IPS-20b (cell line): ENCODE measurements around the gene HIP1.

ENCODE experiments used
- H3K27ac ChIP-seq: one replicate; pipeline ENCODE4 v1.5.1; 2013; ENCODE audit warnings: low read length
- H3K27me3 ChIP-seq: 2 replicates; pipeline ENCODE4 v1.6.1; 2013; ENCODE audit warnings: mild to moderate bottlenecking, low read length, inconsistent platforms; ENCODE audit not compliant: insufficient read depth
- H3K36me3 ChIP-seq: 2 replicates; pipeline ENCODE4 v1.6.1; 2013; ENCODE audit warnings: low read depth, mild to moderate bottlenecking, inconsistent platforms, low read length, moderate library complexity; ENCODE audit not compliant: insufficient read depth
- H3K4me1 ChIP-seq: 2 replicates; pipeline ENCODE4 v1.6.1; 2013; ENCODE audit warnings: mild to moderate bottlenecking, control low read depth, inconsistent platforms, low read length, moderate library complexity; ENCODE audit not compliant: insufficient read depth
- H3K4me3 ChIP-seq: 2 replicates; pipeline ENCODE4 v1.5.1; 2013; ENCODE audit warnings: mild to moderate bottlenecking, low read length, inconsistent platforms
- H3K9ac ChIP-seq: 2 replicates; pipeline ENCODE4 v1.6.1; 2013; ENCODE audit warnings: low read depth, mild to moderate bottlenecking, inconsistent platforms, low read length, moderate library complexity
- H3K9me3 ChIP-seq: 2 replicates; pipeline ENCODE4 v1.6.1; 2013; ENCODE audit warnings: mild to moderate bottlenecking, low read depth, low read length, inconsistent platforms; ENCODE audit not compliant: insufficient read depth

Gene HIP1

GRCh38 chr7:75655536-75655935 lies 83.2 kb downstream of the HIP1 start:
- no peak overlapping the region for H3K4me3 ChIP-seq
- no peak overlapping the region for H3K9ac ChIP-seq
- no peaks in the 10 kb centered on the region for H3K9me3 ChIP-seq
- no peaks in the 10 kb centered on the region for H3K4me1 ChIP-seq
- H3K36me3 ChIP-seq: no peaks in the 10 kb centered on the region
- H3K27me3 ChIP-seq: no peaks in the 10 kb centered on the region
- no peak overlapping the region for H3K27ac ChIP-seq

- Histone ChIP-seq H3K9ac (no peak overlapping the region), H3K27ac (no peak overlapping the region), H3K27me3 (no peaks in the 10 kb centered on the region), H3K4me1 (peaks cover 1% of the 10 kb centered on the region; the same call in 1 of the 2 replicates), H3K36me3 (no peaks in the 10 kb centered on the region), H3K4me3 (no peak overlapping the region), H3K9me3 (no peaks in the 10 kb centered on the region)
Measured at GRCh38 chr7:75654855-75655254, 83.9 kb downstream of the HIP1 start.

GRCh38 chr7:75653651-75654050 lies 85.1 kb downstream of the HIP1 start:
- H3K9me3 ChIP-seq: no peaks in the 10 kb centered on the region
- H3K4me3 ChIP-seq: no peak overlapping the region
- H3K36me3 ChIP-seq: no peaks in the 10 kb centered on the region
- peaks cover 4% of the 10 kb centered on the region; the same call in 1 of the 2 replicates for H3K4me1 ChIP-seq
- H3K27ac ChIP-seq: no peak overlapping the region
- no peaks in the 10 kb centered on the region for H3K27me3 ChIP-seq
- no peak overlapping the region for H3K9ac ChIP-seq

GRCh38 chr7:75652788-75653187 lies 86.0 kb downstream of the HIP1 start:
- H3K36me3 ChIP-seq: no peaks in the 10 kb centered on the region
- H3K4me3 ChIP-seq: no peak overlapping the region
- H3K27me3 ChIP-seq: no peaks in the 10 kb centered on the region
- H3K9ac ChIP-seq: no peak overlapping the region
- peaks cover 4% of the 10 kb centered on the region; the same call in 1 of the 2 replicates for H3K4me1 ChIP-seq
- H3K27ac ChIP-seq: no peak overlapping the region
- H3K9me3 ChIP-seq: no peaks in the 10 kb centered on the region

- Histone ChIP-seq H3K36me3 (no peaks in the 10 kb centered on the region), H3K9ac (no peak overlapping the region), H3K27ac (no peak overlapping the region), H3K4me1 (peaks cover 4% of the 10 kb centered on the region; the same call in 1 of the 2 replicates), H3K4me3 (no peak overlapping the region), H3K9me3 (no peaks in the 10 kb centered on the region), H3K27me3 (no peaks in the 10 kb centered on the region)
Measured at GRCh38 chr7:75650681-75651080, 88.1 kb downstream of the HIP1 start.

- no peaks in the 10 kb centered on the region for H3K9me3 ChIP-seq
- no peaks in the 10 kb centered on the region for H3K27me3 ChIP-seq
- no peak overlapping the region for H3K4me3 ChIP-seq
- H3K27ac ChIP-seq: no peak overlapping the region
- no peak overlapping the region for H3K9ac ChIP-seq
- H3K4me1 ChIP-seq: peaks cover 4% of the 10 kb centered on the region; the same call in 1 of the 2 replicates
- no peaks in the 10 kb centered on the region for H3K36me3 ChIP-seq
Measured at GRCh38 chr7:75650062-75650461, 88.7 kb downstream of the HIP1 start.

GRCh38 chr7:75649462-75649861 lies 89.3 kb downstream of the HIP1 start:
- Histone ChIP-seq H3K9ac (no peak overlapping the region), H3K36me3 (no peaks in the 10 kb centered on the region), H3K9me3 (no peaks in the 10 kb centered on the region), H3K27ac (no peak overlapping the region), H3K27me3 (no peaks in the 10 kb centered on the region), H3K4me3 (no peak overlapping the region), H3K4me1 (peaks cover 7% of the 10 kb centered on the region; the same call in 1 of the 2 replicates)

GRCh38 chr7:75647709-75648438 lies 90.9 kb downstream of the HIP1 start:
- H3K4me3 ChIP-seq: no peak overlapping the region
- H3K36me3 ChIP-seq: no peaks in the 10 kb centered on the region
- no peak overlapping the region for H3K9ac ChIP-seq
- peaks cover 7% of the 10 kb centered on the region; the same call in 1 of the 2 replicates for H3K4me1 ChIP-seq
- H3K27me3 ChIP-seq: no peaks in the 10 kb centered on the region
- H3K9me3 ChIP-seq: no peaks in the 10 kb centered on the region
- H3K27ac ChIP-seq: no peak overlapping the region

- no peaks in the 10 kb centered on the region for H3K9me3 ChIP-seq
Measured at GRCh38 chr7:75646571-75647102, 92.1 kb downstream of the HIP1 start.

GRCh38 chr7:75645570-75645969 lies 93.2 kb downstream of the HIP1 start:
- H3K9ac ChIP-seq: no peak overlapping the region
- no peak overlapping the region for H3K4me3 ChIP-seq
- H3K4me1 ChIP-seq: peaks cover 7% of the 10 kb centered on the region; the same call in 1 of the 2 replicates
- no peaks in the 10 kb centered on the region for H3K9me3 ChIP-seq
- no peak overlapping the region for H3K27ac ChIP-seq
- H3K36me3 ChIP-seq: no peaks in the 10 kb centered on the region
- no peaks in the 10 kb centered on the region for H3K27me3 ChIP-seq

More at GRCh38 chr7:75646571-75647102, 92.1 kb downstream of the HIP1 start:
- Histone ChIP-seq H3K4me1 (peaks cover 7% of the 10 kb centered on the region; the same call in 1 of the 2 replicates), H3K36me3 (no peaks in the 10 kb centered on the region), H3K4me3 (no peak overlapping the region), H3K27me3 (no peaks in the 10 kb centered on the region), H3K27ac (no peak overlapping the region), H3K9ac (no peak overlapping the region)

- Histone ChIP-seq H3K4me1 (peaks cover 9% of the 10 kb centered on the region; the same call in 1 of the 2 replicates), H3K9ac (no peak overlapping the region), H3K27ac (no peak overlapping the region), H3K4me3 (no peak overlapping the region), H3K9me3 (no peaks in the 10 kb centered on the region), H3K36me3 (no peaks in the 10 kb centered on the region), H3K27me3 (no peaks in the 10 kb centered on the region)
Measured at GRCh38 chr7:75644589-75644988, 94.2 kb downstream of the HIP1 start.
